ENCODE results near the gene NTRK1. TPM values are rescaled to one million over a fixed set of nuclear protein-coding genes. Genes with fewer than 3 reads are reported as not detected.

Gene NTRK1
- total and polyA plus RNA-seq, 2 of the 13 experiments (the other 11 are each of a cell fraction or from before 2014, with no cell fraction given) = not detected

DNA sequence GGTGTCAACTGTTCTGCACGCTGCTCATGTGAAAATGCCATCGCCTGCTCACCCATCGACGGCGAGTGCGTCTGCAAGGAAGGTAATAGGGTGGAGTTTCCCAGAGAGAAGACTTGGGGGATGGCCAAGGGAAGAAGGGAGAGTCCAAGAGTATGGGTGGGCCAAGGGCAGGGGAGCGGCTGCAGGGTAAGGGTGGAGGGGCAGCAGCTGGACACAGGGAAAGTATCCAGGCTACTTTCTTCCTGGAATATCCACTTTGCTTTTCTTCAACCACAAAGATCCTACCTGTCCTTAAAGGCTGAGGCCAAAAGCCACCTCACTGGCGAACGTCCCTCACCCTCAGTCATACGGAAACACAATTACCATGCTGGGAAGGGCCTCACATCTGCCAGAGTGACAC is 48.3 kb downstream of the NTRK1 start:
- in situ Hi-C loops (cut with HindIII; ENCODE audit: extremely low pct_ligation_motif_present, low pct_unique_long_range_greater_than_20kb) (no loop called here), intact Hi-C loops (cut with micrococcal nuclease; ENCODE audit: unreplicated experiment) (no loop called here)
- Histone ChIP-seq H3K4me3 (replicated peaks in 1 of 3; ENCODE audit: insufficient read depth in 1 of 3, low read depth in 2 of 3, low read length in 3 of 3) (no peak overlapping the region), H3K9me3 (ENCODE audit: low read length) (no peaks in the 10 kb centered on the region), H3K36me3 (replicated peaks in 1 of 2; ENCODE audit: control insufficient read depth in 1 of 2, insufficient read depth in 2 of 2, low read length in 2 of 2) (no peaks in the 10 kb centered on the region), H3K4me1 (ENCODE audit: insufficient read depth, low read length) (peaks cover 15% of the 10 kb centered on the region), H3K4me2 (ENCODE audit: low read depth, low read length) (no peak overlapping the region), H4K20me1 (ENCODE audit: insufficient read depth, low read length) (no peaks in the 10 kb centered on the region), H3K27ac (ENCODE audit: extremely low read length, insufficient read depth, low read length) (no peak overlapping the region), H3K79me2 (ENCODE audit: insufficient read depth, low read length) (no peaks in the 10 kb centered on the region), H3K27me3 (ENCODE audit: control insufficient read depth in 1 of 2, insufficient read depth in 2 of 2, low read length in 2 of 2) (peaks cover 5 to 55% of the 10 kb centered on the region in 2 experiments; a peak in 4 of 5 replicates), H3K9ac (ENCODE audit: insufficient read depth, low read depth, low read length) (no peak overlapping the region), H2AFZ (ENCODE audit: low read length) (no peak overlapping the region)
- WGBS (ENCODE audit: low lambda C conversion rate) = 67% methylated on average over 10 of the region's 10 CpGs
- ChIA-PET CTCF (ENCODE audit: low intra/inter-chr PET ratio, low total read pairs) (interaction anchor here (2.0 kb wide), 1 partner anchor 11 kb away, joined by 6 read pairs; the partner anchor contains the start of gene LRRC71), POLR2A (no interaction called here)
- DNase-seq (ENCODE audit: low spot score) = no peak
- no TSS peak for BruUV-seq (replicated peaks)
- FAIRE-seq = no peak
- no peak for TF ChIP-seq MBNL3 (CRISPR knock-in tag; conservative IDR thresholded peaks at IDR 0.05)
- no peak for TF ChIP-seq SATB2 (CRISPR knock-in tag; IDR thresholded peaks at IDR 0.05)
- TF ChIP-seq ZNF256 (CRISPR knock-in tag; conservative IDR thresholded peaks at IDR 0.05) = no peak
- no peak for TF ChIP-seq KDM2A (CRISPR knock-in tag; IDR thresholded peaks at IDR 0.05; ENCODE audit: borderline replicate concordance, low read depth)
- no peak for TF ChIP-seq NFYB (CRISPR knock-in tag; IDR thresholded peaks at IDR 0.05)
- TF ChIP-seq FOXP1 (IDR thresholded peaks at IDR 0.05) = no peak
- no peak for TF ChIP-seq FOXP1 (CRISPR knock-in tag; IDR thresholded peaks at IDR 0.05)
- no peak for TF ChIP-seq SP5 (CRISPR knock-in tag; IDR thresholded peaks at IDR 0.05; ENCODE audit: borderline replicate concordance, low read depth)
- TF ChIP-seq ZNF160 (CRISPR knock-in tag; IDR thresholded peaks at IDR 0.05) = no peak
- no peak for TF ChIP-seq POLR2G (IDR thresholded peaks at IDR 0.05; ENCODE audit: low read depth, low read length)
- TF ChIP-seq ZNF33B (CRISPR knock-in tag; IDR thresholded peaks at IDR 0.05) = no peak
- TF ChIP-seq PHF8 (CRISPR knock-in tag; IDR thresholded peaks at IDR 0.05) = no peak
- TF ChIP-seq, protein P1, sequence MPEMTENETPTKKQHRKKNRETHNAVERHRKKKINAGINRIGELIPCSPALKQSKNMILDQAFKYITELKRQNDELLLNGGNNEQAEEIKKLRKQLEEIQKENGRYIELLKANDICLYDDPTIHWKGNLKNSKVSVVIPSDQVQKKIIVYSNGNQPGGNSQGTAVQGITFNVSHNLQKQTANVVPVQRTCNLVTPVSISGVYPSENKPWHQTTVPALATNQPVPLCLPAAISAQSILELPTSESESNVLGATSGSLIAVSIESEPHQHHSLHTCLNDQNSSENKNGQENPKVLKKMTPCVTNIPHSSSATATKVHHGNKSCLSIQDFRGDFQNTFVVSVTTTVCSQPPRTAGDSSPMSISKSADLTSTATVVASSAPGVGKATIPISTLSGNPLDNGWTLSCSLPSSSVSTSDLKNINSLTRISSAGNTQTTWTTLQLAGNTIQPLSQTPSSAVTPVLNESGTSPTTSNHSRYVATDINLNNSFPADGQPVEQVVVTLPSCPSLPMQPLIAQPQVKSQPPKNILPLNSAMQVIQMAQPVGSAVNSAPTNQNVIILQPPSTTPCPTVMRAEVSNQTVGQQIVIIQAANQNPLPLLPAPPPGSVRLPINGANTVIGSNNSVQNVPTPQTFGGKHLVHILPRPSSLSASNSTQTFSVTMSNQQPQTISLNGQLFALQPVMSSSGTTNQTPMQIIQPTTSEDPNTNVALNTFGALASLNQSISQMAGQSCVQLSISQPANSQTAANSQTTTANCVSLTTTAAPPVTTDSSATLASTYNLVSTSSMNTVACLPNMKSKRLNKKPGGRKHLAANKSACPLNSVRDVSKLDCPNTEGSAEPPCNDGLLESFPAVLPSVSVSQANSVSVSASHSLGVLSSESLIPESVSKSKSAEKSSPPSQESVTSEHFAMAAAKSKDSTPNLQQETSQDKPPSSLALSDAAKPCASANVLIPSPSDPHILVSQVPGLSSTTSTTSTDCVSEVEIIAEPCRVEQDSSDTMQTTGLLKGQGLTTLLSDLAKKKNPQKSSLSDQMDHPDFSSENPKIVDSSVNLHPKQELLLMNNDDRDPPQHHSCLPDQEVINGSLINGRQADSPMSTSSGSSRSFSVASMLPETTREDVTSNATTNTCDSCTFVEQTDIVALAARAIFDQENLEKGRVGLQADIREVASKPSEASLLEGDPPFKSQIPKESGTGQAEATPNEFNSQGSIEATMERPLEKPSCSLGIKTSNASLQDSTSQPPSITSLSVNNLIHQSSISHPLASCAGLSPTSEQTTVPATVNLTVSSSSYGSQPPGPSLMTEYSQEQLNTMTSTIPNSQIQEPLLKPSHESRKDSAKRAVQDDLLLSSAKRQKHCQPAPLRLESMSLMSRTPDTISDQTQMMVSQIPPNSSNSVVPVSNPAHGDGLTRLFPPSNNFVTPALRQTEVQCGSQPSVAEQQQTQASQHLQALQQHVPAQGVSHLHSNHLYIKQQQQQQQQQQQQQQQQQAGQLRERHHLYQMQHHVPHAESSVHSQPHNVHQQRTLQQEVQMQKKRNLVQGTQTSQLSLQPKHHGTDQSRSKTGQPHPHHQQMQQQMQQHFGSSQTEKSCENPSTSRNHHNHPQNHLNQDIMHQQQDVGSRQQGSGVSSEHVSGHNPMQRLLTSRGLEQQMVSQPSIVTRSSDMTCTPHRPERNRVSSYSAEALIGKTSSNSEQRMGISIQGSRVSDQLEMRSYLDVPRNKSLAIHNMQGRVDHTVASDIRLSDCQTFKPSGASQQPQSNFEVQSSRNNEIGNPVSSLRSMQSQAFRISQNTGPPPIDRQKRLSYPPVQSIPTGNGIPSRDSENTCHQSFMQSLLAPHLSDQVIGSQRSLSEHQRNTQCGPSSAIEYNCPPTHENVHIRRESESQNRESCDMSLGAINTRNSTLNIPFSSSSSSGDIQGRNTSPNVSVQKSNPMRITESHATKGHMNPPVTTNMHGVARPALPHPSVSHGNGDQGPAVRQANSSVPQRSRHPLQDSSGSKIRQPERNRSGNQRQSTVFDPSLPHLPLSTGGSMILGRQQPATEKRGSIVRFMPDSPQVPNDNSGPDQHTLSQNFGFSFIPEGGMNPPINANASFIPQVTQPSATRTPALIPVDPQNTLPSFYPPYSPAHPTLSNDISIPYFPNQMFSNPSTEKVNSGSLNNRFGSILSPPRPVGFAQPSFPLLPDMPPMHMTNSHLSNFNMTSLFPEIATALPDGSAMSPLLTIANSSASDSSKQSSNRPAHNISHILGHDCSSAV (CRISPR knock-in tag; IDR thresholded peaks at IDR 0.05; ENCODE audit: borderline replicate concordance) = no peak
- TF ChIP-seq NONO (IDR thresholded peaks at IDR 0.05) = no peak
- no peak for TF ChIP-seq NONO (CRISPR knock-in tag; conservative IDR thresholded peaks at IDR 0.05)
- TF ChIP-seq, protein P2, sequence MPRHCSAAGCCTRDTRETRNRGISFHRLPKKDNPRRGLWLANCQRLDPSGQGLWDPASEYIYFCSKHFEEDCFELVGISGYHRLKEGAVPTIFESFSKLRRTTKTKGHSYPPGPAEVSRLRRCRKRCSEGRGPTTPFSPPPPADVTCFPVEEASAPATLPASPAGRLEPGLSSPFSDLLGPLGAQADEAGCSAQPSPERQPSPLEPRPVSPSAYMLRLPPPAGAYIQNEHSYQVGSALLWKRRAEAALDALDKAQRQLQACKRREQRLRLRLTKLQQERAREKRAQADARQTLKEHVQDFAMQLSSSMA (CRISPR knock-in tag; IDR thresholded peaks at IDR 0.05) = no peak
- no peak for TF ChIP-seq ZNF350 (CRISPR knock-in tag; IDR thresholded peaks at IDR 0.05; ENCODE audit: borderline replicate concordance, low read depth)
- no peak for TF ChIP-seq NCOA1 (CRISPR knock-in tag; IDR thresholded peaks at IDR 0.05)
- ATAC-seq = no peak

Data from HepG2 (cell line).